Skeletal muscle cell (primary cell): Measurements from ENCODE around the gene ADCY1.
"Not testable (repeated sequence)": the region's sequence is repeated elsewhere in the genome, so short reads cannot be mapped to it uniquely, and the experiment has no call there.

ENCODE experiments used
- DNase-seq: peaks from one replicate; pipeline ENCODE4 v3.0.0-alpha.2; 2010; ENCODE audit warnings: low read depth
- H3K4me3 ChIP-seq: 2 replicates; pipeline ENCODE4 v1.5.1; 2011; ENCODE audit warnings: low read depth, mild to moderate bottlenecking, control low read depth, low read length, moderate library complexity

Gene ADCY1

DNA sequence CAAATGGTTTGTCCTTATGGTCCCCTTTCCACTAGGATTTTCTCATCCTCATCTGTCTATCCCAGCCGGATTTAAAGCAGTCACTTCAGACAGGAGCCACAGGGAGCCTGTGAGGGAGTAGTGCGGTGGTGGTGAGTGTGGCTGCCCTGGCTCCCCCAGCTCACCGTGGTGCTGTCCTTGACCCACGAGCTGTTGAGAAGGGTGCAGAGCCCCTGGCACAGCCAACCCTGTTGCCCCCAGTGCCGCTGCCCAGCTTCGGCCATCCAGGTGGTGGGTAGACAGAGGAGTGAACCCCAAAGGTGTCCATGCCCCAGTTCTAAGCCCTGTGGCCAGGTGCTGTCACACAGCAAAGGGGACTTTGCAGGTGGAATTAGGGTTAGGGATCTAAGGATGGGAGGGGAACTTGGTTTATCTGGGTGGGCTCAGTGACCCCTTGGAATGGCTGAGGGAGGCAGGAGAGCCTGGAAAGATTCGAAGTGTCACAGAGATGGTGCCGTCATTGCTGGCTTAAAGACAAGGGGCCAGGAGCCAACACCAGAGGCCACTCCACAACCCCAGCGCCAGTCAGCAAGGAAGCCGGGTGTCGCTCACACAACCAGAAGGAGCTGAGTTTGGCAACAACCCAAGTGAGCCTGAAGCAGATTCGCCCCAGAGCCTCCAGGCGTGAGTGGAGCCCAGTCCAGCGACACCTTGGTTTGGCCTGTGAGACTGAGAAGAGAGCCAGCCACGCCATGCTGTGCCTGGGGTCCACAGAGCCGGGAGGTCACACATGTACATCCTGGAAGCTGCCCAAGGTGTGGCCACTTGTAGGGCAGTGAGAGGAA lies 142.4 kb downstream of the ADCY1 start:
- H3K4me3 ChIP-seq: no peak overlapping the region
- no peak for DNase-seq

DNA sequence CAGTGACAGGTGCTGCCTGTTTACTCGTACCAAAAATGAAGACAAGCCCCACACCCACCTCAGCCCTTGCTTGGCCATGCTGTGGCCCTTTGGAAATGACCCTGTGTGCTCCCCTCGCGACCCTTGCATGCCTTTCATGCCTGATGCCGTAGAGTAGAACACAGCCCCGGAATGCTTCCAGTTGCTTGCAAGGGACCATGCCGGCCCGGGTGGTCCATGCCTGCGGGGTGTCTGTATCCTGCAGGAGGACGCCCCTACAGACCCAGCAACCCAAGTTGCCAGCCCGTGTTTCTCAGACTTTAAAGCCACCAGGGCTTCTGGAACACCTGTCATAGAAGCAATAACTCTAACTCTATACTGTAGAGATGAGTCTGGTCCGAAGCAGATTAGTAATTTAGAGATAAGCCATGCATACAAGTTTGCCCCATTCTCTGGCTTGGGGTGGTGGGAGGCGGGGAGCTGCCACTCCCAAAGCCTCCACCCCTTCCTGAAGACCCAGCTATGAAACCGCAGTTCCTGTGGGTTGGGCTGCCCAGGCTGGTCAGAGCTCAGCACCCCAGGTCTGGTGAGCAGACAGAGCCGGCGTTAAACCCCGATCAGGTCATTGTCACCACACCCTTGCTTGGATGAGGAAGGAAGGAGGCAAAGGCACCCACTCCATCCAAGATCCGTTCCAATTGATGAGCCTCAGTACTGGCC lies 143.5 kb downstream of the ADCY1 start:
- no peak overlapping the region for H3K4me3 ChIP-seq
- DNase-seq: no peak

DNA sequence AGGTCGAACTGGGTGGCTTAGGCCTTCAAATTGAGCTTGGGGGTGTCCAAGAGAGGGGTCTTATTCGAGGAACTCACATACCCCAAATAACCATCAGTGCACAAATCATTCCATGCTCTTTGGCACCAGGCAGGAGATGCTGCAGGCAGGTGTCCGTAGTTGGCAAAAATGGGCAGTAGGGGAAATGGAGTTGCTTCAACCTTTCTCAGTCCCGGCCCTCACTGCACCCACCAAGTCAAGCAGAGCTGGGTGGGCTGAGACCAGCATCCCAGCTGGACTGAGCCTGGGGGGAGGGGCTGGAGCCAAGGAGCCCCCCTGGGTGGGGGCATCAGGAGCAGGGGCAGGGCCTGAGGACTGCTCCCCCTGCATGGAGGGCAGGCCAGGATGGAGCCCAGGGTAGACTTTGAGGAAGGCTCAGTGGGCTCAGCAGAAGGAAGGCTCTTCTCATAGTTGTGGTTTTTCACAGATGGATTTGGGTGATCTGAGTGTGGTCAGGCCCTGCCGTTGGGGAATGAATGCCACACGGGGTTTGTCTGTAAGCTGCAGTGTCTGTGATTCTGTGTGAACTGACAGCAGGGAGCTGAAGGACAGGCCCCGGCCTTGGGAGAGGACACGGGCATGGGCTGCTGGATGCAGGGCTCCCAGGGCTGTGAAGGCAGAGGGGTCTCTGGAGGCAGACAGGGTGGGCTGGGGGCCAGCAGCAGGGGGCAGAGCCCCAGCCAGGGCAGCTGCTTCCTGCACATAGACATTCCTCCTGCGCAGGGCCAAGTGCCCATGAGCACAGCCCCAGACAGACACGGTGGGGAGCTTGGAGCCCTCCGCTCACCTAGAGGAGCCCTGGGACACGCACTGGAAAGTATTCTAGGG lies 144.5 kb downstream of the ADCY1 start:
- DNase-seq: no peak
- no peak overlapping the region for H3K4me3 ChIP-seq

DNA sequence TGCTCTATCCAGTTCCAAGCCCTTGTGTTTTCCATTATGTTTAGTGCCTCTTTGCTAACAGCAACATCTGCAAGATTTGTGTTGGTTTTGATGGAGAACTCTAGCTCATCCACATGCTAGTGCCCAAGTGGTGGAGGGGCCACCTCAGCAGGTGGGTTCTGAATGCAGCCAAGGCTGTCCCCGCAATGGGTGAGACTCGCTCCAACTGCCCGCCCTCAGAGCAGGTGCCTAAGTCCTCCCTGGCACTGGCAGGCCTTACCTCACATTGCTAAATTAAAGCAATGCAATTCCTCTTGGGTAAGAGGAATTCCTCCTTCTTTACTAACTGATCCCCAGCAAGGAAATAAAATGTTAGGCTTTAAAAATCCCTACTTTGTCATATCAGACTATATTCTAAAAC lies 146.8 kb downstream of the ADCY1 start:
- no peak overlapping the region for H3K4me3 ChIP-seq
- DNase-seq: no peak

DNA sequence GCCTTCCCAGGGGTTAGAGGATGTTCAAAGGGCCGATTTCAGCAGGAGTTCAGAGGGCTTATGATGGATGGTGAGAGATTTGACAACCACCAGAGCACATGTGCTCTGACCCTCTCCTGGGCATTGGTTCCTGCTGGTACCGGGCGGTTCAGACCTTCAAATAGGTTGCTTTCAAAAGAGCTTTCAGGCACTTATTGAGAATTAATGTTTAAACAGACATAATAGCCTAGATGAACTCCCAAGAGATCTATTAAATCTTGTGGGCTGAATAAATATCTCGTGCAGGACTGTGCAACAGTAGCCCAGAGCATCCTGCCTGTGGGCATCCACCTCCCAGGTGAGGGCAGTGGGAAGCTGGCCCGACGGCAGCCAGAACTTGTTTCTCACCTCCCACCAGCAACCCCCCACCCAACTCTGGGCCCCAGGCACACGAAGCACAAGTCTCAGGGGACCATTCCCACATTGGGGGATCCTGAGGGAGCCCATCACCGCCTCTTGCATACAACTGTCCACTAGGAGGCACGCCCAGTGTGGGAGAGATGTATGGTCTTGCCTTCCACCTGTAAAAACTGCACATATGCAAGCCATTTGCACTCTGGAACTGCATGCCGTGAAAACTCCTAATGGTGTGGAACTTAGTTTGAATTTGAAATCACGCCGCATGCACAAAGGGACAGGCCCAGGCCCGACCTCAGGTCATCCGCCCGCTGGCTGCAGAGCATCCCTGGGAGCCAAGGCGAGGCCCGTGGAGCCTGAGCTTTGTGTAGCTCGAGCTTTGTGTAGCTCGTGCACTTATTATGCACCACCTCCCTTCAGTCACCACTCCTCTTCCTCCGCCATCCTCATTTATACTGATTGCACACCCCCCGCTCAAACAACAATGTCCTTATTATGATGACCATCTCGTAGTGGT lies 147.8 kb downstream of the ADCY1 start:
- no peak for DNase-seq
- H3K4me3 ChIP-seq: no peak overlapping the region

DNA sequence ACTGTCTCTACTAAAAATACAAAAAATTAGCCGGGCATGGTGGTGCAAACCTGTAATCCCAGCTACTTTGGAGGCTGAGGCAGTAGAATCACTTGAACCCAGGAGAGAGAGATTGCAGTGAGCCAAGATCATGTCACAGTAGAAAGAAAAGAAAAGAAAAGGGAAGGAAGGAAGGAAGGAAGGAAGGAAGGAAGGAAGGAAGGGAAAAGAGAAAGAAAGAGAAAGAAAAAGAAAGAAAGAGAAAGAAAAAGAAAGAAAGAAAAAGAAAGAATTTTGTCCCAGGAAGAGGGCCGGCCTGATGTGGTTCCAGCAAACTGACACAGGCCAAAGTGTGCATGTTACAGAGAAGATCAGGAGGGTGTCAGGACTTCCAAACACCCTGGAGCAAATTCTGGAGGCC lies 151.1 kb downstream of the ADCY1 start:
- not testable (repeated sequence) for DNase-seq, H3K4me3 ChIP-seq

DNA sequence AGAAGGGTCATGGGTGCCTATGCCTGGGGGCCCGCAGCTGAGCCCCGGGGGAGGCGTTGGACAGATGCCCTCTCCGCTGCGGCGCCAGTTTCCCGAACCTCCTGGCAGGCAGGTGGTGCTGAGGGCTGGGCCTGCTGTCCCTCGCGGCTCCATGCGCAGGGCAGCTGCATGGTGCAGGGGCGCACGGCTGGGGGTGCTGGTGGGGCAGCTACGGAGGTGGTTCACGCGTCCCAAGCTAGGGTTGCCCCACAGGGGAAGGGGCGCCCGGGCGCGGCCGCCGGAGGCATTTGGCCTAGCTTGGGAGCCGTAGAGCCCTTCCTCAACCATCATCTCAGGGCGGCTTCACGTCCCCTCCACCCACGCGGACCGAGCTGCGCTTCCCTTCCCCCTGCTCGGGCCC lies 152.7 kb downstream of the ADCY1 start:
- no peak for DNase-seq
- H3K4me3 ChIP-seq: no peak overlapping the region

DNA sequence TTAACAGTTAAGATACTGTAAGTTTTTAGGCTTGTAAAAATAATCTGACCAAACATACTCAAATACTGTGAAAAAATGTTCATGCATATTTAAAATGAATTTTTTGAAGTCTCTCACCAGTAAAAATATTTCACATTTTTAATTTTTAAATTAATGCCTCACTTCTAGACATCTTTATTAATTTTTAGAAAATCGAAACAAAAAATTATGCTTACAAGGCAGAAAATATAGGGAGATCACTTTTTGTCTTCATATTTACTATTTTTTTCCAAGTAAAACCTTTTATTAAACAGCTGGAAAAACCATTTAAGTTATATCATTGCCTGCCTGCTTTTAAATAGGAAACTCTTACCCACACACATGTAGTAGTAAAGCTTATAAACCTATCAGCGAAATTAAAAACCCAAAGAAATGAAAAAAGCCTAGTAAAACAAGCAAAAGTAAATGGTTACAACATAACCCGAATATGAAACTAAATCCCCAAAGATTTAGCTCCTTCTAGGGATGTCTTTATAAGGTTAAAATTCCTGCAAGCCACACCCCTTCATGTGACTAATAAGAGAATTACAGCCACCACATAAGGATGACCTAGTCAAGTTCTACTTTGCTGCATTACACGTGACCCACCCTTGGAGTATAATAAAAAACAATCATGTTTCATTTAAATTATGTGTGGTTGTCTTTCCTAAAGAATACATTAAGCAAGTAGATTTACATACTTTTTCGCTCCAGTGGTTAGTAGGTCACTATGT lies 157.7 kb downstream of the ADCY1 start:
- H3K4me3 ChIP-seq: not testable (repeated sequence)

DNA sequence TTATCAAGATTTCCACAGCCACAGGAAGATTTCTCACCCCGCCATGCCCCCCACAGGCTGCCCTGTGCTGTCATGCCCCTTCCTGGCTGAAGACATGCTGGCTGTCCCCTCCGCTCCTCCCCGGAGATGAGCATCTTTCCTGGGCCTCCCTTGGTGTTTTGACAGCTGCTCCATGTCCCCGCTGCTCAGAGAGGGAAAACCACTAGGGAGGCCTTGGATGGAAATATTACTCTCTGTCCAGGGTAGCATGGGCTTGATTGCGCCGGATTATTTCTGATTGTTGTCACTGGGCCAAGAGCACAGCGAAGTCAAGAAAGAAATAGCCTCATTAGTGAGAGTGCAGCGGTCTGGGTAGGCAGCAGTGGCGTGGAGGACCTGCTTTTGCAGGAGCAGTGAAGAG lies 164.8 kb downstream of the ADCY1 start:
- not testable (repeated sequence) for DNase-seq, H3K4me3 ChIP-seq

More for the DNA sequence above, 157.7 kb downstream of the ADCY1 start:
- DNase-seq: peak; percentile 58

DNA sequence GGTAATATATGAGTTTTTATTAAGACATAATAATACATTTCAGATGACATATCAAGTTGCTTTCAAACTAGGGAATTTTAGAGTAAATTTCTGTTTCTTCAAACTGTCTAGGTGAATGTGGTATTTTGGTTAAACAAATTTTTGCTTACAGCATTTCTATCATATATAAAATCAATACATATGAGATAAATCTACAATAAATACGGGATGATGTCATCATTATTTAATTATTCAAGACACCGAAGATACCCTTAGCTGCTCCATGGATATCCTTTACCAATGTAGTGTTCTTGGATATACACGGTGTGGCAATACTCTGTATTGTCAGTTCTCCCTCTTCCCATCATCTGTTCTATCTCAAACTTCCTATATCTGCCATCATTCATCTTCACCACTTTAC lies 166.4 kb downstream of the ADCY1 start:
- not testable (repeated sequence) for DNase-seq, H3K4me3 ChIP-seq

DNA sequence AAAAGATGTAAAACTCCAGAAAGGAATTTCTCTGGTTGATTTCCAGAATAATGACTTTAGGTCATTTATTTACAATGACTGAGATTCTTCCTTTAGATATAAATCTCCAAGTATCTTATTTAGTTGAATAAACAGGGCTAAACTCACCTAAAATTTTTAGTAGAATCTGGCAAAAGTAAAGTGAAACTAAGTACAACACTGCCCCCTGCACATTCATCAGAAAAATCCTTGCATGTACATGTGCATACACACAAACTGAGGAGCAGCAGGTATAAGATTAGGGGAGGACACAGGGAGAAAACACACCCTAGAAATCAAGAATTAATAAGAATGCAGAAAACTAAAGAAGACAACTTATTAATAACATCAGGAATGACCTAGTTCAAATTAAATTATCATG lies 174.8 kb downstream of the ADCY1 start:
- not testable (repeated sequence) for H3K4me3 ChIP-seq, DNase-seq

DNA sequence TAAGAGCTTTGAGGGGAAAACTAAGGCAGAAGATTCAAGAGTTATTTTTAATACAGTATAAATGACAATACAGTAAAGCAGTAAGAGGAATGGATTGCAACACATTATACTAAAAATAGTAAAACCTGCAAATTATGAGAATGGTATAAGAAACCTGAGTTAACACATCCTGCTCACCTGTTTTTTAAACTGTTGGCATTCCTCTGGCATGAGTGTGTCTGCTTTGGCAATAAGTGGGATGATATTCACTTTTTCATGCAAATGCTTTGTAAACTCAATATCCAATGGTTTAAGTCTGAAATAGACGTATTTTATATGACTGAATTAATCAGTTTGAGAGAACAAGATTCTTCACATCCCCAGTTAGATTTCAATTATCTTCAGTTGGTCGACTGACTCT lies 177.2 kb downstream of the ADCY1 start:
- DNase-seq: not testable (repeated sequence)

DNA sequence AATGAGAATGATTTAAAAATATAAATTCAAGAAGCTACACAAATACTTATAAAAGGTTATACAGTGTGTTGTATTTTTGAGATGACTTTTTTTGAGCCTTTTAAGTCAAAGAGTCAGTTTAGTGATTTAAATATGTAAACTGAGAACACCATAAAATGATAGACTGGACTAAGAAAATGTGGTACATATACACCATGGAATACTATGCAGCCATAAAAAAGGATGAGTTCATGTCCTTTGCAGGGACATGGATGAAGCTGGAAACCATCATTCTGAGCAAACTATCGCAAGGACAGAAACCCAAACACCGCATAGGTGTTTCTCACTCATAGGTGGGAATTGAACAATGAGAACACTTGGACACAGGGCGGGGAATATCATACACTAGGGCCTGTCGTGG lies 182.2 kb downstream of the ADCY1 start:
- not testable (repeated sequence) for DNase-seq, H3K4me3 ChIP-seq

More for the DNA sequence above, 177.2 kb downstream of the ADCY1 start:
- H3K4me3 ChIP-seq: not testable (repeated sequence)

DNA sequence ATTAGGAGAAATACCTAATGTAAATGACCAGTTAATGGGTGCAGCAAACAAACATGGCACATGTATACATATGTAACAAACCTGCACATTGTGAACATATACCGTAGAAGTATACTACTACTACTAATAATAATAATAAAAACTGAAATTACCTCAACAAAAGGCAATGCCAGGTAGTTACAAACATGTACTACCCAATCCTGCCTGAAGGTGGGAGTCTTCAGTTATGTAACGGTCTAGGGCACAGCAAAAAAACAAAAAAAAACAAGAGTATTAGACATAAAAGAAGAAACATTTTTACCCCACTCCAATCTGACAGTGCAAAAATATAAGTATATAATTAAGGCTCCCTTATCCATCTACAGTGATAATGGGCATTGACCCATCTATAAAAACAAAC lies 182.6 kb downstream of the ADCY1 start:
- H3K4me3 ChIP-seq, DNase-seq: not testable (repeated sequence)

DNA sequence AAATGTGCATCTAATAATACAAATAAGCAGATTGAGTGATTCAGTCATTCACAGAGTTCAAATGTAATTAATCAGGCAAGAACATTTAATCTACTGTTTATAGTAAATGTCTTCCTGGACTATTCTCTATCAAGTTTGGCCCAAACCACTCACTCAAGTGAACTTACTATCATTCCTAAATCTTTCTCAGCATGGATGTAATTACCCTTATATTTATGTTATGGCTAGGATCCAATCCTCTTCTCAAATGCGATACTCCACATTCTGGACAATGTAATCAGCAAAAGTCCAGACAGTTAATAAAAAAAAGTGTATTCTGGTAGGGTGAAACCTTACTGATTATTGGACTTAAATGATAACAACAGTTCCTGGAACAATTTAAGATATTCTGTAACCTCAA lies 185.3 kb downstream of the ADCY1 start:
- not testable (repeated sequence) for H3K4me3 ChIP-seq, DNase-seq

DNA sequence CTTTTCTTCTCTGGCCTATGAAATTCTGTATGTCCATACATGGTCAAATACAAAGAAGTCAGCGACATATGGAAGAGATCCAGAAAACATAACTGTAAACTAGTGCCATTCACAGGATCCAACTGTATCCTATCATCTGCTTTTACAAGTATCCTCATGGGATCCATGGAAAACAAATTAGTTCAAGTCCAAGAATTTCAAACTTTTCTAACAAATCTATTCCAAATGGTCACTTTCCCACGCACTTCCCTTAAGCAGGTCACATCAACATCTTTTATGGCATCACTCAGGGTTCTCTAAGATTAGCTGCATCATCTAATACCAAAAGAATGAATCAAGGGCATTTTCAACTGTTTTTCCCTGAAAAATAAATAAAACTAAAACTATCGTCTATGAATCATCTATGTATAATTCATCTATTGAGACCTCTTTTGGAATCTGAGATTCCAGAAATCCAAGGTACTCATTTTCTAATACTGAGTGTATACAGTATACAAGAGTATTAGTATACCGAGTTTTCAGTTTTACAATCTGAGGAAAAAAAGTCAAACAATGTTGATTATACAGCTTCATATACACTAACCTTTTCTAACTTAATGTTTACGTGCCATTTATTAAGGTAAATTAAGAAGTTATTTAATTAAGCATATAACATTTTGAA lies 187.5 kb downstream of the ADCY1 start:
- H3K4me3 ChIP-seq: not testable (repeated sequence)
- DNase-seq: peak; percentile 93

DNA sequence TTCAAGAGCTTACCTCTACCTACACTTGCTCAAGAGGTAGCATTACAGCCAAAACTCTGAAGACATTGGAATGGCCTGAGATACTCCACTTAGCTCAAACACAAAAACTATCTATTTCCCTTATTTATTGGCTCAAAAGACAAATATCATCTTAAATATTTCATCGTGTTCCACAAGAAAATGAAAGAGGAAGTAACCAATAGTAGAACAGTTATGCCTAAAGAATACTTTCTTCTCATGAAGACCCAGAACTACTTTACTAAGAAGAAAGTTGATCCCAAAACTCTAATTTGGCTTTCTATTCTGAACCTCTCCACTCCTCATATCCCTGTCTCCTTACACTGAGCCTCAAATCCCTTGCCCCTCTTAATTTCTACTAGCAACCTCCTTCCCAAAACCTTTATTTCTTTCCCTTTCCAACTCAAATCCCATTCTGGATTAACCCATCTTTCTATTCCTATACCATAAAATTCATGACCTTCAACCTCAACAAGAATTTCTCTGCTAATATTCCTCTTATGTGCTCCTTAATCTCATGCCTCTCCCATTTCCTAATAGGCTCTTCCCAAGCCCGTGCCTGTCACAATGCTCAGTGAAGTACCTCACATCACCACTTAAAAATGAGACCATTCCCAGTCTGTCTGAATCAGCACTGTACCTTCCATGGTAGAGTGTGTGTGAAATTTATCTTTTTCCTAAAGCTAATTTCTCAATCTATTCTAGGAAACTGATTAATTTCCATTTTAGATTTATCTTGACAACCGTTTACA lies 188.2 kb downstream of the ADCY1 start:
- DNase-seq, H3K4me3 ChIP-seq: not testable (repeated sequence)
